Fibroblast of the conjunctiva (primary cell): Measurements from ENCODE around the gene ZNF133.
A peak's percentile ranks its signal among the peaks of the same experiment; 100 is the strongest.
"Not testable (repeated sequence)": the region's sequence is repeated elsewhere in the genome, so short reads cannot be mapped to it uniquely, and the experiment has no call there.

ENCODE experiments used
- DNase-seq: peaks from one replicate; pipeline ENCODE4 v3.0.0-alpha.2; 2010; ENCODE audit warnings: low read depth

ZNF133 gene

DNA sequence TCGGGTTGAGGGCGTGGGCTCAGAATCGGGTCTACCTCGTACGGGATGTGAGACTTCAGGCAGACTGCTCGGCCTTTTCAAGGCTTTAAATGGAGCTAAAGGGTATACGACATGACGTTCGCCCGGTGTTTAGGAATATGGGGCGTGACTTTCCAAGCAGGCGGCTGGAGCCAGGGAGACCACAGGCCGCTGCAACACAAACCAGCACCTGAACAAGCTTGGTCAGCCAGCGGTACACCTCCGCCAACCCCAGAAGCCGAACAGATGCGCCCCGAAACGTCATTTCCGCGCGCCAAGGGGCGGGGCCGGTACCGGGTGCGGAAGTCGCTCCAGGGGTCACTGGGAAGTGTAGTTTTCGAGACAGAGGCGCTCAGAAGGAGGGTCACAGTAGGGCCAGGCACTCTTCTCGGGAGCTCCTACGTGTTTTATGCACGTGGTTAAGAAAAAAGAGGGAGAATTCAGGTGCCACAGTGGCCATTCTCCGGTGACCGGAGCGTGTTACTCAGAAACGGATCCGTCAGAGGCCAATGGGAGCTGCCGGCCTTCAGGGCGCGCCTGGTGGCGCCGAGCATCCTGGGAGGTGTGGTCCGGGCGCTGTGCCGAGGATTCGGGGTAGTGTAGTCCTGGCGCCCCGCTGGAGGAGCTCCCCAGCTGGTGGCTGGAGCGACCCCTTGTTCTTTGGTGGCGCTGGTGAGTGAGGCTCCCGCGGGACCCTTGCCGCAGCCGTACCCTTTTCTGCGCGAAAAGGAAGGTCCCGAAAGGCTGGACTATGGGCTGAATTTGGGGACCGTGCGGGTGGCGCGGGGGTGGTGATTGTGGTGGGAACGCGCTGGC is at the start of gene ZNF133:
Gene ZNF133 (plus strand): TSS at position 613 of the 834 bp plus-strand sequence. CDS start 17,160 bp downstream, outside the sequence.
- peak; percentile 74 for DNase-seq

DNA sequence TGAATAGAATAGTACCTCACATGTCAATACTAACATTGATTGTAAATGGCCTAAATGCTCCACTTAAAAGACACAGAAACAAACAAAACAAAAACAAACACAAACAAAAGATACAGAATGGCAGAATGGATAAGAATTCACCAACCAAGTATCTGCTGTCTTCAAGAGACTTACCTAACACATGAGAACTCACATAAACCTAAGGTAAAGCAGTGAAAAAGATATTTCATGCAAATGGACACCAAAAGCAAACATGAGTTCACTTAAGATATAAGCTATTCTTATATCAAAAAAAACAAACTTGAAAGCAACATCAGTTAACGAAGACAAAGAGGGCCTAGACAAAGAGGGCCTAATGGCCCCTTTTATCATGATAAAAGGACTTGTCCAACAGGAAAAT is 47.3 kb upstream of the ZNF133 start:
- DNase-seq, result no peak

DNA sequence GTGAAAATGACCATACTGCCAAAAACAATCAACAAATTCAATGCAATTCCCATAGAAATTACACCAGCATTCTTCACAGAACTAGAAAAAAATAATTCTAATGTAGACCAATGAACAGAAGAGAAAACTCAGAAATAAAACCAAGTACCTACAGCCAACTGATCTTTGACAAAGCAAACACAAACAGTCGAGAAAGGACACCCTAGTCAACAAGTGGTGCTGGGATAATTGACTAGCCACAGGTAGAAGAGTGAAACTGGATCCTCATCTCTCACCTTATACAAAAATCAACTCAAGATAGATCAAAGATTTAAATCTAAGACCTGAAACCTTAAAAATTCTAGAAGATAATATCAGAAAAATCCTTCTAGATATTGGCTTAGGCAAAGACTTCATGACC is 44.5 kb upstream of the ZNF133 start:
- DNase-seq, result no peak

DNA sequence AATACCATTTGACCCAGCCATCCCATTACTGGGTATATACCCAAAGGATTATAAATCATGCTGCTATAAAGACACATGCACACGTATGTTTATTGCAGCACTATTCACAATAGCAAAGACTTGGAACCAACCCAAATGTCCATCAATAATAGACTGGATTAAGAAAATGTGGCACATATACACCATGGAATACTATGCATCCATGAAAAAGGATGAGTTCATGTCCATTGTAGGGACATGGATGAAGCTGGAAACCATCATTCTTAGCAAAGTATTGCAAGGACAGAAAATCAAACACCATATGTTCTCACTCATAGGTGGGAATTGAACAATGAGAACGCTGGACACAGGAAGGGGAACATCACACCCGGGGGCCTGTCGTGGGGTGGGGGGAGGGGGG is 39.8 kb upstream of the ZNF133 start:
- not testable (repeated sequence) for DNase-seq

DNA sequence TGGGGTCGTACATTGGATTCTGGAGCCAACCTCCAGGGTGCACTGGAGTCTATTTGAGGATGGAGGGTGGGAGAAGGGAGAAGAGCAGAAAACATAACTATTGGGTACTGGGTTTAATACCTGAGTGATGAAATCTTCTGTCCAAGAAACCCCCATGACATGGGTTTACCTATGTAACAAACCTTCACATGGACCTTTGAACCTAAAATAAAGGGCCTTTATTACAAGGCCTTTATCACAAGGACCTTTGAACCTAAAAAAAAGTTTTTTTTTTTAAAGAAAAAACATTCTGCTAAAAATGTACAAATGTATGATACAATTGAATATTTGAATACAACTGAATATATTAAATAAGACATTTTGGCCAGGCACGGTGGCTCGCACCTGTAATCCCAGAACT is 38.1 kb upstream of the ZNF133 start:
- no peak for DNase-seq

DNA sequence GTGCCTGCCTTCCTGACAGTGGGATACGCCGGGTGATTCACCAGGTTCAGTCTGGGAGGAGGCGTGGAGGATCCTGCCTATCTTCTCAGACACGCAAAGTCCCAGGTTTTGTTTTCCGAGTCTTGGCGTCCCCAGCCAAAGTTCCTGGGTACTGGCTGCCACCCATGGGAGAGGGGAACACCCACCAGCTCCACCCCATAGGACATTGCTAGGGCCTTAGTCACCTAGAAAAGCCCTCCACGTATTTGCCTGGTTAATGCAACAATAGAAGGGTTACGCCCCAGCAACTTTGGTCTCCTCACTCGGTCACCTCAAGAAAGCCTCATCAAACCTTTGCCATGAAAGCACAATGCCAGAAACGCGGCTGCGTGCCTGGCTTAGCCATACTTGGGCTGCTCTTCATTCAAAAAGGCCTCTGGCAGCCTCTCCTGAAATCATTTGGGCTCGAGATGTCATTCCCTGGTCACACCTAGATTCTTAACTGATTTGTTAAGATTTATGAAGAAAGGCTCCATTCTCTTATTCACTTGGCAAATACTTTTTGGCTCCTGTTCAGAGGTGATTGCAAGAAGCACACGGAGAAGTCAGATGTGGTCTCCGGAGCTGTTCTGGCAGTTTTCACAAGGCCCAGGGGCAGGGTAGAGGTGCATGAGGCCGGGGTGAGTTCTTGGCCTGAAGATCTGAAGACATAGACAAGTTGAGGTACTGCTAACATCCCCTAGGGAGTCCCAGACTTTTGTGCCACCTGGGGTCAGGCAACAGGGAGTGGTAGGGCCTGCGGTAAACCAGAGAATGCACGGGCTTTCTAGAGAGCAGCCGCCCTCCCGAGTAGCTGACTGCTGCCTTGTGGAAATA is 35.5 kb upstream of the ZNF133 start:
- no peak for DNase-seq

DNA sequence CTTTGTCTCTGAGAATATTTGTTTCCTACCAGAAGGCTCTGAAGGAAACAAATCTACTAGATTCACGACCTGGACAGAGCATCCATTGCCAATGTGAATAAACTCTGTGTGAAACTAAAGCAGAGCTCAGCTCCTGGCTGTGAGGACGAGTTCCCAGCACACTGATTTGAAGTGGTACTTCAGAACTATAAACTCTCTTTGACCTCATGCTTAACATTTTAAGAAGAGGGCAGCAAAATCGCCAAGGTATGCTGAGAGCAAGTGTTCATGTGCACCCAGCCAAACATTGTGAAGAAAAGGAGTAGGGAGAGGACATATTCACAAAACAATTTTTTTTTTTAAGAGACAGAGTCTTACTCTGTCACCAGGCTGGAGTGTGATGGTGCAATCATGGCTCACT is 33.7 kb upstream of the ZNF133 start:
- DNase-seq, result no peak

DNA sequence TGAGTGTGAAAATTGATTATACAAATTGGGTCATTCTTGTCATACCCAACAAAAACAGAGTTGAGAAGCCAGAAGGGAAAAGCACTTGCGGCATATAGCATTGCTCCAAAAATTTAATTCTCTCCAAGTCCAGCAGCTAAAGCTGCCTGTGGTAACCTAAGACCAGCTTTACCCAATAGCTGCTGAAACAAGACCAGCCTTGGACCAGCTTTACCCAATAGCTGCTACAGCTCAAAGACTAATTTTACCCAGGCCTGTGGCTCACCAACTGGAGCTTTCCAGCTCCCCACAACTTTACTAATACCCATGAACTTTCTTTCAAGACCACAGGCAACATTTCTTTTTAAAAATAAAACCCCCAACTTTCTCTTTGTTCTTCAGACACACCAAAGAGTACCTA is 32.8 kb upstream of the ZNF133 start:
- no peak for DNase-seq

DNA sequence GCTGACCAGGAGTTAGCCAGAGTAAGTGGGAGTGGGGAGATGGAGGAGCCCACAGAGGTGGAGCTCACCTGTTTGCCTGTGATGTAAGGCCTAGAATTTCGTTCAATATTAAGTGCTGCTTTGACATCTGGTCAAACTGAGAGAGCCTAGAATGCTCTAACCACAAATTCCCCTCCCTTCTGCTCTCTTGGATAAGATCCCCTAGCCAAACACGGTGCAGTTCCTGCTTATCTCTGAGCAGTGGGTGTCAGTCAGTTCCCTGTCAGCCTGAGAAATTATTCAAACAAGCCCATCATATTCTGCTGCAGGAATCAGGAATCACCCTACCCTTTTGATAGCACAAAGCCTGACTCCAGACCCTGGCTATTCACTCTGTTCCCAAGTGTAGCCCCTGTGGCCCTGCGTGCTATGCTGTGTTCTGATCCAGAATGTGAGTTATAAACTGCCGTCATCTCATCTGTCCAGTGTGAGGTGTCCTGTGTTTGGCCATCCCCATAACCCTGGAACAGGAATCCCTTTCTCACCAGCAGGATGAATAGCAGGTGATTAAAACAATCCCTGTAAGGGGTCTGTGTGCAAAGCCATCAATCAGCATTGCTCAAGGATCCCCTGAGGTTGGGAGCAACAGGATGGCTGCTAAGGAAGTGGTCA is 31.8 kb upstream of the ZNF133 start:
- DNase-seq, result no peak

DNA sequence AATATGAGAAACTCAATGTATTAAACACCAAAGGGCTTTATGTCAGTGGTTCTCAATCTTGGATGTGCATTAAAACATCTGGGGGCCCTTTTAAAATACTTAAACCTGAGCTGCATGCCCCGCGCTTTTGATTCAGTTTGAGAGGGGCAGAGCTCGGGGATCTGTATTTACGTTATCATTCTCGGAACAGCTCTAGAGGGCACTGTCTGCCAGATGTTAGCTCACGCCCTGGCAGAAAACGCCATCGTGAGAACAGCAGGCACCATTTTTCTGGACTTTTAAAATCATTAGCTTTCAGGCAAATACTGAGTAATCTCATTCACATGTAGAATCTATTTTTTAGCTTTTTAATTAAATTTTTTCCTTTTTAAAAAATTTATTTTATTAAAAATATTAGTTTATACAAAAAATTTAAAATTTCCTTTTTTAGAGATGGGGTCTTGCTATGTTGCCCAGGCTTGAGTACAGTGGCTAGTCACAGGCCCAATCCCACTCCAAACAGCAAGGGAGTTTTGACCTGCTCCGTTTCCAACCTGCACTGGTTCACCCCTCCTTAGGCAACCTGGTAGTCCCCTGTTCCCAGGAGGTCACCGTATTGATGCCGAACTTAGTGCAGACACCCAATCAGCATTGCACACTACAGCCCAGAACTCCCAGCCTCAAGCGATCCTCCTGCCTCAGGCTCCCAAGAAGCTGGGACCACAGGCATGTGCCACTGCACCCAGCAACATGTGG is 30.0 kb upstream of the ZNF133 start:
- DNase-seq, result no peak

DNA sequence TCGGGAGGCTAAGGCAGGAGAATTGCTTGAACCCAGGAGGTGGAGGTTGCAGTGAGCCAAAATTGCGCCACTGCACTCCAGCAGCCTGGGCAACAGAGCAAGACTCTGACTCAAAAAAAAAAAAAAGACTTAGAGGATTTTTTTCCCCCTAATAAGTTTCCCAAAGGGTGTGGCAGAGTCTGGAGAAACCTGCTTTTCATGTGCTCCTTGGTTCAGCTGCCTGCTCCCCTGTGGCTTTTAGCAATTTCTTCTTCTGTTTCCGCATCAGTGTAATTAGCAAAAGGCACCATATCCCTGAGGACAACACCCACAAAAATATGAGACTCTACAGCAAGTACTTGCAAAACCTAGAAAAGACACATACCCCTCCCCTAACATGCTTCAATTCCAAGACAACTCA is 28.6 kb upstream of the ZNF133 start:
- DNase-seq, result no peak

DNA sequence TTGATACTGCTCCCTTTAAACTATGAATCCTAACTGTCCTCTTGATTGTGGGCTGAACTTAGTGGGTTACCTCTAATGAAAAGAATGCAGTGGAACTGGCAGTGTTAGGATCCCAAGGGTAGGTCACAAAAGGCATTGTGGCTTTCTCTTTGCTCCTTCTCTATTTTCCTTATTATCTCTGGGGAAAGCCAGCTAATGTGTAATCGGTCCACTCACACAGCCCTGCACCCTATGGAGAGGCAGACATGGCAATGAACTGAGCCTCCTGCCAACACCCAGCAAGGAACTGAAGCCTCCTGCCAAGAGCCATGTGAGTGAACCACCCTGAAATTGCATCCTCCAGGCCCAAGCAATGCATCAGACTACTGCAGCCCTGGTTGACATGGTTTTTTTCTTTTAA is 24.6 kb upstream of the ZNF133 start:
- DNase-seq, result no peak

DNA sequence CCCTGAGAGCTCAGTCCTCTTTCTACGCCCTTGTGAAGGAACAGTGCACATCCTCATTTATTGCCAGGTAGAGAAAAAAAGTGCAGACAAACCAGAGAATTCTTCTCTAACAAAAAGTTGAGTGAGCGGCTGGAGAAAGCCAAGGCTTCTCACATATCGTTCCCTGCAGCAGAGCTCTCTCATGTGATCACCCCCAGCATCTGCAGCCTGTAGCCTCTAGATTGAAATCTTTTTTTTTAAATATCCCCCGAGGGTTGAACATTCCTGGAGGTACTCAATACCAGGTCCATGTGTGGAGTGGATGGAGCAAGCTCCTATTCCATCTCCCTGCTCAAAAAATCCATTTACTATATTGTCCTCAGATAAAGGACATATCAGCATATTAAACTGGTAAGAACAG is 22.9 kb upstream of the ZNF133 start:
- DNase-seq, result no peak

DNA sequence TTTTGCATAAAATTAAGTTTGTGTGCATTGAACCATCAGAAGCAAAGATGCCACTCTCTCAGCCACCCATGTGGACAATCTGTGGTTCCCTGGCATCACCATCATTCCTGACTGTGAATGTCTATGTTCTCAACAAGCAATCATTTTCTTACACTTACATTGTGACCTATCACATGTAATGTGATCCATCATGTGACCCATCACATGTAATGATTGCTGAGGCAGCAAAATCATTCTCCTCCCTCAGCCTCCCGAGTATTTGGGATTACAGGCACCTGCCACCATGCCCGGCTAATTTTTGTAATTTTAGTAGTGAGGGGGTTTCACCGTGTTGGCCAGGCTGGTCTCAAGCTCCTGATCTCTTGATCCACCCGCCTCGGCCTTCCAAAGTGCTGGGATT is 22.0 kb upstream of the ZNF133 start:
- no peak for DNase-seq

DNA sequence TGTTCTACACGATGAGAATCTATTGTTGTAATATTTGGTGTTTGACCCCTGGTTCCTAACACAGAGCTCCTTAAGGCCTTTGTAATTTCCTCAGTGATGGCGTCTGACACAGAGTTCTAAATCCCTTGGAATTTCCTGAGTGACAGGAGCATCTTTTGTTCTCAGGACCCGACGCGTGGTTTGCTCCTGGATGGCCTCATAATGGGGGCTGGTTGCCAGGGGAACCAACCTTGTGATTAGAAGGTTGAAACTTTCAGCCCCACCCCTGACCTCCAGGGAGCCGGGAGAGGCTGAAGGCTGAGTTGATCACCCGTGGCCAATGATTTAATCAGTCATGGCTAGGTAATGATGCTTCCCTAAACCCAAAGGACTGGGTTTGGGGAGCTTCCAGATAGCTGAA is 20.5 kb upstream of the ZNF133 start:
- no peak for DNase-seq

DNA sequence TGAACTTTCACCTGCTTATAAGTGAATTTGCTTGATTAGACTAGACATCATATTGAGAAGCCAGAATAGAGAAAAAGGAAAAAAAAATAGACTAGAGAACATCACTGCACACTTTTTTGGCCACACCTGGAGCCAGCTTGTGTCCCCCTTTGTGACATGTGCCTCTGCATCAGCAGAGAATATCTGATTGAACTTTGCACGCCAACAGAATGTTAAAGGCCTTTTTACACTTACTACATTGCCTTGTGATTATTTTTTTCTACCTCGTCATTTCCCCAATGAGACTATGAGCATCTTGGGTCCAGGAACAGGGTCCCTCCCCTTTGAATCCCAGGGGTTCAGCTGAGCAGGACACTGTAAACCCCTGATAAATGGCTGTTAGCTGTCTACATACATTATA is 17.2 kb upstream of the ZNF133 start:
- no peak for DNase-seq

DNA sequence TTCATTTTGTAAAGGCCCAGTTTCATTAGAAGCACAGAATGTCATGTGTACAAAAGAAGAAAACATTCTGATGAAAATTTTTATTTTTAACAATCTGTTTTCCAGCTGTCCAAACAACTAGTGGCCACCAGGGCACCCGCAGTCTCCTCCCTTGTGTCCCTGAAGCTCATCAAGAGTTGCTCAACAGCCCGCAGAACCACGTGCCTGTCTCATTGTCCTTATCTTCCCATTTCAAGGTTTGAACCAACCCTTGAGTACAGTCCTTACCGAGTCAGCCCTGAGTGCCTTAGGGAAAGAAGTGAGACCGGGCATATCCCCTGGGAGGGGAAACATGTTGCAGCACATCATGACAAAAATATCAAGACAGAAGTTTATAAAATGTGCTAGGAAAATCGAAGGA is 15.9 kb upstream of the ZNF133 start:
- no peak for DNase-seq

DNA sequence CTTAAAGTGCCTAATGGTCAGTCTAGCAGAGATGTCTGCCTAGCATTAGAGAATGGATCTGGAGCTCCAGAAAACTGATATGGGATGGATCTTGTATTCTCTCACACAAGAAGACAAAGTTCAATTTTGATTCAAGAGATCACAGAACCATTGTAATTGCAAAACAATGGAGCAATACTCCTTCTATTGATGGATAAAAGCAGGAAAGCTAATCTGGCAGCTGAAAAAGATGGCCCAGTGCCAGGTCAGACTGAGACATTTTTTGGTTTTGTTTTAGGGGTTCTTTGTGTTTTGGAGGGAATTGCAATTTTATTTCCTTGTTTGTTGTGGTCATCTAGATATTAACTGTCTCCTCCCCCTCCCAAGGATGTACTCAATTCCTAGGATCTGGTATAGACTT is 14.6 kb upstream of the ZNF133 start:
- no peak for DNase-seq

DNA sequence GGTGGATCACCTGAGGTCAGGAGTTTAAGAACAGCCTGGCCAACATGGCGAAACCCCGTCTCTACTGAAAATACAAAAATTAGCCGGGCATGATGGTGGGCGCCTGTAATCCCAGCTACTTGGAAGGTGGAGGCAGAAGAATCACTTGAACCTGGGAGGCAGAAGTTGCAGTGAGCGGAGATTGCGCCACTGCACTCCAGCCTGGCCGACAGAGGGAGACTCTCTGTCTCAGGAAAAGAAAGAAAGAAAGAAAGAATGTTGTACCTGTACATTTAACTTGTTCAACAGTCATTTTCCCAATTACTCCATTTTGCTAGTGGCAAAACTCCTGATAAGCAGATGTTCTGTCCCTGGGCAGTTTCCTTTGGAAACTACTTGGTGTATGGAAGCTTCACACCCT is 12.4 kb upstream of the ZNF133 start:
- not testable (repeated sequence) for DNase-seq

DNA sequence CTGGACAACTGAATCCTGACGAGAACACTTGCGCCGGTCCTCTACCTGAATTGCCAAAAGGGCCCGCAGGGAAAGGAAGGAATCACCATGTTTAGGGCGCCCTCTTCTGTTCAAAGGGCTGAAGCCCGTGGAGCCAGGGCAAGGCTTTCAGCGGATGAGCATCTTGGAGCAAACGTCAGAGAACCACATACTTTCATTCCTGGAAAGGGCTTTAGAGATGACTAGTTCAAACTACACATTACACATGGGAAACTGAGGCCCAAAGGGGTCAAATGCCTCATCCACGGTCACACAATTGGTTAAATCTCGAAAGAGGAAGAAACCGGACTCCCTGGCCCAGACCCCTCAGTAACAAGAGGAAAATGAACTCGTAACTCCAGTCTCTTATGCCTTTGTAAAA is 11.5 kb upstream of the ZNF133 start:
- DNase-seq, result peak; percentile 35

DNA sequence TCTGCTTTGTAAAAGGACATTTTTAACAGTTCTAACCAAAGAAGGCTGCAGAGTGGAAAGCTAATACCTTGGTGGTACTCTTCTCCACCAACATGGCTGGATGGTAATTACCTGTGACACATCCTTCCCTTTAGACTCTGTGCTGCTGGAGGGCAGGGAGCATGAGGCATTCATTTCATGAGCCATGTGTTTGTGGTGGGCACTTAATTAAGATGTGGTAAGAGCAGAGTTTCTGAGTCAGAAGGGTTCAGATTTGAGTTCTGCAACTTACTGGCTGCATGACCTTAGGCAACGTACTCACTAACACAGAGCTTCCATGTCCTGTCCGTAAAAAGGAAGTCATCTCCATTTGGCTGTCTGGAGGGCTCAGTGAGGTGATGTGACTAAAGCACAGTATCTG is 9.1 kb upstream of the ZNF133 start:
- DNase-seq, result no peak
